ENCODE data around the gene MYBPH. TPM values are rescaled to one million over a fixed set of nuclear protein-coding genes. Genes with fewer than 3 reads are reported as not detected.

MYBPH gene
- total and polyA plus RNA-seq, 2 donors (not counting 1 experiment from before 2014, with no cell fraction given) = not detected

- ChIA-PET POLR2A (no interaction called here), CTCF (interaction anchor here (1.5 kb wide), 1 partner anchor 19 kb away, joined by 4 read pairs; no protein-coding TSS in a partner anchor)
- H3K27me3 Mint-ChIP-seq = peaks cover 5% of the 10 kb centered on the region
- Histone ChIP-seq H3K4me1 (ENCODE audit: control insufficient read depth in 2 of 2, insufficient read depth in 2 of 2, low read length in 2 of 2) (no peaks in the 10 kb centered on the region), H3K27ac (ENCODE audit: low read length in 2 of 2) (no peak overlapping the region), H3K36me3 (replicated peaks in 1 of 2; ENCODE audit: control extremely low read depth in 1 of 2, control insufficient read depth in 1 of 2, extremely low read depth in 1 of 2, insufficient read depth in 2 of 2, low read length in 1 of 2) (no peaks in the 10 kb centered on the region), H3K4me2 (replicated peaks; ENCODE audit: low read depth, low read length, poor library complexity, severe bottlenecking) (no peak overlapping the region), H3K79me2 (ENCODE audit: control insufficient read depth, insufficient read depth, low read length) (no peaks in the 10 kb centered on the region), H3K9ac (ENCODE audit: low read length) (no peak overlapping the region), H4K20me1 (ENCODE audit: control insufficient read depth, insufficient read depth, low read length, poor library complexity, severe bottlenecking) (no peaks in the 10 kb centered on the region), H3K9me3 (ENCODE audit: control extremely low read depth in 1 of 3, control insufficient read depth in 2 of 3, insufficient read depth in 1 of 3, low read length in 2 of 3) (peaks cover 0 to 1% (median 0%) of the 10 kb centered on the region in 3 donors), H3K4me3 (ENCODE audit: control extremely low read depth in 1 of 5, extremely low read depth in 1 of 5, insufficient read depth in 1 of 5, low read depth in 2 of 5, low read length in 4 of 5) (no peak overlapping the region), H3K27me3 (replicated peaks in 1 of 4; ENCODE audit: control extremely low read depth in 1 of 4, control insufficient read depth in 3 of 4, insufficient read depth in 4 of 4, low read length in 3 of 4) (peaks cover 0 to 4% (median 0%) of the 10 kb centered on the region in 4 experiments), H2AFZ (ENCODE audit: insufficient read depth, low read depth, low read length, poor library complexity, severe bottlenecking) (no peak overlapping the region)
- TF ChIP-seq CTCF (IDR thresholded peaks at IDR 0.05) (no peak), EZH2 (IDR thresholded peaks at IDR 0.05; ENCODE audit: borderline replicate concordance, insufficient read depth, low read depth, low read length, poor library complexity, severe bottlenecking) (no peak)
- DNase-seq (no peak), ATAC-seq (ENCODE audit: low read depth) (no peak)
- intact Hi-C loops (cut with micrococcal nuclease) = no loop called here
- no peaks in the 10 kb centered on the region for H3K9me3 Mint-ChIP-seq (ENCODE audit: insufficient read depth)
- no peak overlapping the region for H3K4me3 Mint-ChIP-seq
- H3K27ac Mint-ChIP-seq = no peak overlapping the region
- WGBS (ENCODE audit: insufficient coverage) = 98% methylated on average over 5 of the region's 10 CpGs
- no peaks in the 10 kb centered on the region for H3K4me1 Mint-ChIP-seq
These were observed 23.2 kb downstream of the MYBPH start for GRCh38 chr1:203152158-203153034.

All from B cell (primary cell).